ENCODE results near the gene SRMS. TPM values are rescaled to one million over a fixed set of nuclear protein-coding genes. Genes with fewer than 3 reads are reported as not detected.

SRMS gene
- total and polyA plus RNA-seq, 2 donors (not counting 1 experiment from before 2014, with no cell fraction given): 0.17 to 0.54 TPM

DNA sequence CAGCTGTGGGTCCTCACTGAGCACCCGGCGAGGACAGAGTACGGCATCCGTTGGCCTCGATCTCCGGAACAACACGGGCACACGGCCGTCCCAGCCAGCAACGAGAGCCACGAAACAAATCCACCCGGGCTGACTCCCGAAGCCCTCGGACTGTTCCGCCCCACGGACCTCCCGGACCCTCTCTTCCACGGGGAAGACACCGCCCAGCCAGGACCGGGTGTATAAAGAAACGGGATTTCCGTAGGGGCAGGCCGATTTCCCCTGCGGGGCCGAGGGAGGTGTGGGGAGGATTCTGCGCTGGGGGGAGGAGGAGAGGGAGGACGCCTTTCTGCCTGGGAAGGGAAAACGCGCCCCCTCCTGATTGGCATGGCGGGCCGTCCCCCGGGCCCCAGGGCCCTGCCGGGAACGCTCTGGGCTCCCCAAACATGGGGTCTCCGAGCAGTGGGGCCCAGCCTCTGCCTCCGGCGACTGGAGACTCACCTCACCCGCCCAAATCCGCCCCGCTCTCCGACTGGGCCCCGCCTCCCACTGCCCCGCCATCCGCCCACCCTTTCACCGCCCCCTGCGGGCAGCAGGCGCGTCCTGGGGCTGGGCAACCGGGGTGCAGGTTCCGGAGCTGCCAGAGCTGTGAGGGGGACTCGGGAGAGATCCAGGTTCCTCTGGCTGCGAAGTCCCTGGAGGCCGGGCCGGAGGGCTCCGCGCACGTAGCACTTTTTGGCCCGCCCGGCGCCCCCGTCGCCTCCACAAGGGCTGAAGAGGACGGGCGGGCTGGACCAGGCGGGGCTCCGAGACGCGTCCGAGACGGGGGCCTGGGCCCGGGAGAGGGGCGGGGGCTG, 27.7 kb downstream of the SRMS start:
- H3K79me2 ChIP-seq (ENCODE audit: control insufficient read depth, insufficient read depth, low read length): peaks cover 15% of the 10 kb centered on the region
- POLR2A ChIA-PET: interaction anchor here (1.0 to 2.6 kb wide), 9 partner anchors 10 to 542 kb away, joined by 3 to 42 read pairs (median 6); partner anchors contain the start of genes GMEB2, LIME1, PRPF6 and PTK6
- ATAC-seq (ENCODE audit: low read depth) (peak; percentile 57), DNase-seq (no peak)
- TF ChIP-seq, protein P1, sequence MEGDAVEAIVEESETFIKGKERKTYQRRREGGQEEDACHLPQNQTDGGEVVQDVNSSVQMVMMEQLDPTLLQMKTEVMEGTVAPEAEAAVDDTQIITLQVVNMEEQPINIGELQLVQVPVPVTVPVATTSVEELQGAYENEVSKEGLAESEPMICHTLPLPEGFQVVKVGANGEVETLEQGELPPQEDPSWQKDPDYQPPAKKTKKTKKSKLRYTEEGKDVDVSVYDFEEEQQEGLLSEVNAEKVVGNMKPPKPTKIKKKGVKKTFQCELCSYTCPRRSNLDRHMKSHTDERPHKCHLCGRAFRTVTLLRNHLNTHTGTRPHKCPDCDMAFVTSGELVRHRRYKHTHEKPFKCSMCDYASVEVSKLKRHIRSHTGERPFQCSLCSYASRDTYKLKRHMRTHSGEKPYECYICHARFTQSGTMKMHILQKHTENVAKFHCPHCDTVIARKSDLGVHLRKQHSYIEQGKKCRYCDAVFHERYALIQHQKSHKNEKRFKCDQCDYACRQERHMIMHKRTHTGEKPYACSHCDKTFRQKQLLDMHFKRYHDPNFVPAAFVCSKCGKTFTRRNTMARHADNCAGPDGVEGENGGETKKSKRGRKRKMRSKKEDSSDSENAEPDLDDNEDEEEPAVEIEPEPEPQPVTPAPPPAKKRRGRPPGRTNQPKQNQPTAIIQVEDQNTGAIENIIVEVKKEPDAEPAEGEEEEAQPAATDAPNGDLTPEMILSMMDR (IDR thresholded peaks at IDR 0.05): peak; percentile 15
- no peak for TF ChIP-seq EZH2 (IDR thresholded peaks at IDR 0.05; ENCODE audit: borderline replicate concordance, insufficient read depth, low read depth, low read length, poor library complexity, severe bottlenecking)
- H3K27ac ChIP-seq (ENCODE audit: low read length in 2 of 2): peak overlapping the region in 1 of 2 donors; percentile 76
- intact Hi-C loops (cut with micrococcal nuclease): loop anchor here (1.0 to 2.0 kb wide), 8 partner anchors 17 to 437 kb away; partner anchors contain the start of genes ARFRP1, EEF1A2, PTK6 and RTEL1
- peak overlapping the region; percentile 94 for H3K4me2 ChIP-seq (replicated peaks; ENCODE audit: low read depth, low read length, poor library complexity, severe bottlenecking)
- Mint-ChIP-seq H3K9me3 (ENCODE audit: insufficient read depth) (no peaks in the 10 kb centered on the region), H3K4me3 (peak overlapping the region; percentile 84), H3K27me3 (peaks cover 4% of the 10 kb centered on the region), H3K27ac (peak overlapping the region; percentile 84), H3K4me1 (peaks cover 25% of the 10 kb centered on the region)
- peak overlapping the region; percentile 84 for H3K9ac ChIP-seq (ENCODE audit: low read length)
- peak overlapping the region; percentile 21 to 79 (median 74) for H3K4me3 ChIP-seq (ENCODE audit: control extremely low read depth in 1 of 5, extremely low read depth in 1 of 5, insufficient read depth in 1 of 5, low read depth in 2 of 5, low read length in 4 of 5)
- H3K9me3 ChIP-seq (ENCODE audit: control extremely low read depth in 1 of 3, control insufficient read depth in 2 of 3, insufficient read depth in 1 of 3, low read length in 2 of 3): peaks cover 0 to 18% (median 4%) of the 10 kb centered on the region in 3 donors
- H4K20me1 ChIP-seq (ENCODE audit: control insufficient read depth, insufficient read depth, low read length, poor library complexity, severe bottlenecking): peaks cover 29% of the 10 kb centered on the region
- CTCF ChIA-PET: interaction anchor here (1.0 to 3.8 kb wide), 5 partner anchors 15 to 454 kb away, joined by 3 to 25 read pairs (median 8); partner anchors contain the start of gene PTK6
- H3K27me3 ChIP-seq (replicated peaks in 1 of 4; ENCODE audit: control extremely low read depth in 1 of 4, control insufficient read depth in 3 of 4, insufficient read depth in 4 of 4, low read length in 3 of 4): peaks cover 0 to 10% (median 3%) of the 10 kb centered on the region in 4 experiments
- H3K36me3 ChIP-seq (replicated peaks in 1 of 2; ENCODE audit: control extremely low read depth in 1 of 2, control insufficient read depth in 1 of 2, extremely low read depth in 1 of 2, insufficient read depth in 2 of 2, low read length in 1 of 2): peaks cover 0 to 7% of the 10 kb centered on the region in 2 experiments
- peaks cover 16 to 23% of the 10 kb centered on the region in 2 donors for H3K4me1 ChIP-seq (ENCODE audit: control insufficient read depth in 2 of 2, insufficient read depth in 2 of 2, low read length in 2 of 2)
- H2AFZ ChIP-seq (ENCODE audit: insufficient read depth, low read depth, low read length, poor library complexity, severe bottlenecking): peak overlapping the region; percentile 96
- 1% methylated on average over 61 of the region's 72 CpGs for WGBS (ENCODE audit: insufficient coverage)
